Choroid plexus epithelial cell (primary cell): ENCODE results near the gene FAM124B.

ENCODE experiments used
- DNase-seq: peaks from one replicate; pipeline ENCODE4 v3.0.0-alpha.2; 2010; ENCODE audit warnings: low read depth
- H3K4me3 ChIP-seq: 2 replicates; pipeline ENCODE4 v1.5.1; 2011; ENCODE audit warnings: low read depth, mild to moderate bottlenecking, control low read depth, low read length, moderate library complexity
- CTCF ChIP-seq: conservative IDR thresholded peaks from 2 replicates; pipeline ENCODE4 v1.5.1; 2011; ENCODE audit warnings: low read depth, mild to moderate bottlenecking, control low read depth, inconsistent platforms, low read length, moderate library complexity

FAM124B gene

GRCh38 chr2:224401641-224402342 is at the start of gene FAM124B:
Gene FAM124B (minus strand): TSS chr2:224402107. CDS start chr2:224401768, 339 bp downstream.
- H3K4me3 ChIP-seq = peak within 1 kb of the TSS; percentile 9
- DNase-seq = peak; percentile 96
- no peak for TF ChIP-seq CTCF

- peak; percentile 71 for TF ChIP-seq CTCF
- DNase-seq = peak; percentile 43
- no peak overlapping the region for H3K4me3 ChIP-seq
Observed at GRCh38 chr2:224449212-224450147, 47.6 kb upstream of the FAM124B start.

GRCh38 chr2:224448236-224448635 is 46.3 kb upstream of the FAM124B start:
- no peak for TF ChIP-seq CTCF
- H3K4me3 ChIP-seq = no peak overlapping the region
- DNase-seq = no peak

GRCh38 chr2:224444783-224445182 is 42.9 kb upstream of the FAM124B start:
- TF ChIP-seq CTCF = no peak
- DNase-seq = no peak
- no peak overlapping the region for H3K4me3 ChIP-seq

GRCh38 chr2:224444021-224444420 is 42.1 kb upstream of the FAM124B start:
- no peak for TF ChIP-seq CTCF
- DNase-seq = no peak
- no peak overlapping the region for H3K4me3 ChIP-seq

GRCh38 chr2:224442071-224442967 is 40.4 kb upstream of the FAM124B start:
- DNase-seq = peak; percentile 29
- no peak for TF ChIP-seq CTCF
- peak overlapping the region; percentile 64 for H3K4me3 ChIP-seq
